GM18907 (cell line): ENCODE results near the gene MMP15.

Experiments used
- ATAC-seq: cut with Tn5 transposase; IDR thresholded peaks from one replicate; pipeline ENCODE4 v1.9.1; 2021; ENCODE audit warnings: mild to moderate bottlenecking, moderate library complexity; ENCODE audit not compliant: unreplicated experiment

The MMP15 gene

GRCh38 chr16:58034774-58035173 is 9.2 kb downstream of the MMP15 start:
- ATAC-seq: no peak

- ATAC-seq: no peak
Observed at GRCh38 chr16:58035356-58036170, 10.0 kb downstream of the MMP15 start.

- no peak for ATAC-seq
Observed at GRCh38 chr16:58036943-58037342, 11.4 kb downstream of the MMP15 start.

- ATAC-seq: no peak
Observed at GRCh38 chr16:58037365-58038057, 12.0 kb downstream of the MMP15 start.

- ATAC-seq: no peak
Observed at GRCh38 chr16:58038219-58038641, 12.7 kb downstream of the MMP15 start.

- no peak for ATAC-seq
Observed at GRCh38 chr16:58039829-58040495, 14.4 kb downstream of the MMP15 start.

GRCh38 chr16:58040496-58040846 is 14.9 kb downstream of the MMP15 start:
- ATAC-seq: no peak

GRCh38 chr16:58040945-58041627 is 15.5 kb downstream of the MMP15 start:
- ATAC-seq: no peak

GRCh38 chr16:58041628-58041955 is 16.0 kb downstream of the MMP15 start:
- no peak for ATAC-seq

- no peak for ATAC-seq
Observed at GRCh38 chr16:58042001-58042885, 16.7 kb downstream of the MMP15 start.

GRCh38 chr16:58042886-58043515 is 17.4 kb downstream of the MMP15 start:
- no peak for ATAC-seq

GRCh38 chr16:58043571-58044155 is 18.1 kb downstream of the MMP15 start:
- no peak for ATAC-seq

GRCh38 chr16:58044266-58045019 is 18.9 kb downstream of the MMP15 start:
- no peak for ATAC-seq

GRCh38 chr16:58045096-58045495 is 19.5 kb downstream of the MMP15 start:
- no peak for ATAC-seq

- ATAC-seq: no peak
Observed at GRCh38 chr16:58046054-58046881, 20.7 kb downstream of the MMP15 start.

GRCh38 chr16:58046936-58047335 is 21.4 kb downstream of the MMP15 start:
- no peak for ATAC-seq

- no peak for ATAC-seq
Observed at GRCh38 chr16:58047557-58048348, 22.2 kb downstream of the MMP15 start.
